Measurements from ENCODE around the gene LRRC7.

Gene LRRC7

GRCh38 chr1:69914976-69915765, 347.4 kb downstream of the LRRC7 start:
- TF ChIP-seq CTCF (IDR thresholded peaks at IDR 0.05; ENCODE audit: low read length) (no peak), EZH2 (IDR thresholded peaks at IDR 0.05; ENCODE audit: borderline replicate concordance, low read length) (no peak)
- H3K27ac ChIP-seq (ENCODE audit: low read depth, low read length, poor library complexity, severe bottlenecking), result no peak overlapping the region
- H3K9me2 ChIP-seq (ENCODE audit: low read depth, low read length), result no peaks in the 10 kb centered on the region
- H3K4me2 ChIP-seq (ENCODE audit: low read length), result no peak overlapping the region
- no peak overlapping the region for H2AFZ ChIP-seq (ENCODE audit: low read length)
- no peaks in the 10 kb centered on the region for H3K4me1 ChIP-seq (ENCODE audit: insufficient read depth, low read length, severe bottlenecking)
- H3K36me3 ChIP-seq (ENCODE audit: insufficient read depth, low read length), result no peaks in the 10 kb centered on the region
- no peaks in the 10 kb centered on the region for H3K27me3 ChIP-seq (ENCODE audit: insufficient read depth, low read length)
- H3F3A ChIP-seq (ENCODE audit: insufficient read depth, low read length), result no peaks in the 10 kb centered on the region
- H3K79me2 ChIP-seq (ENCODE audit: insufficient read depth, low read length), result no peaks in the 10 kb centered on the region
- H3K9me3 ChIP-seq (ENCODE audit: low read length), result no peaks in the 10 kb centered on the region
- H4K20me1 ChIP-seq (ENCODE audit: insufficient read depth, low read length), result no peaks in the 10 kb centered on the region
- H3K4me3 ChIP-seq (ENCODE audit: low read depth, low read length, poor library complexity, severe bottlenecking), result no peak overlapping the region
- H3K9ac ChIP-seq (ENCODE audit: low read length), result no peak overlapping the region

- Histone ChIP-seq H3K79me2 (ENCODE audit: insufficient read depth, low read length) (no peaks in the 10 kb centered on the region), H4K20me1 (ENCODE audit: insufficient read depth, low read length) (no peaks in the 10 kb centered on the region), H3K27me3 (ENCODE audit: insufficient read depth, low read length) (no peaks in the 10 kb centered on the region), H3K27ac (ENCODE audit: low read depth, low read length, poor library complexity, severe bottlenecking) (no peak overlapping the region), H3K9me3 (ENCODE audit: low read length) (no peaks in the 10 kb centered on the region), H3K36me3 (ENCODE audit: insufficient read depth, low read length) (no peaks in the 10 kb centered on the region), H3K4me3 (ENCODE audit: low read depth, low read length, poor library complexity, severe bottlenecking) (no peak overlapping the region), H2AFZ (ENCODE audit: low read length) (no peak overlapping the region), H3F3A (ENCODE audit: insufficient read depth, low read length) (no peaks in the 10 kb centered on the region), H3K4me2 (ENCODE audit: low read length) (no peak overlapping the region), H3K4me1 (ENCODE audit: insufficient read depth, low read length, severe bottlenecking) (no peaks in the 10 kb centered on the region), H3K9me2 (ENCODE audit: low read depth, low read length) (no peaks in the 10 kb centered on the region), H3K9ac (ENCODE audit: low read length) (no peak overlapping the region)
- no peak for TF ChIP-seq CTCF (IDR thresholded peaks at IDR 0.05; ENCODE audit: low read length)
- TF ChIP-seq EZH2 (IDR thresholded peaks at IDR 0.05; ENCODE audit: borderline replicate concordance, low read length), result no peak
Measured at GRCh38 chr1:69919129-69919921, 351.6 kb downstream of the LRRC7 start.

- Histone ChIP-seq H3K4me1 (ENCODE audit: insufficient read depth, low read length, severe bottlenecking) (no peaks in the 10 kb centered on the region), H3K36me3 (ENCODE audit: insufficient read depth, low read length) (no peaks in the 10 kb centered on the region), H3K4me3 (ENCODE audit: low read depth, low read length, poor library complexity, severe bottlenecking) (no peak overlapping the region), H2AFZ (ENCODE audit: low read length) (no peak overlapping the region), H3K9me2 (ENCODE audit: low read depth, low read length) (no peaks in the 10 kb centered on the region), H3K9me3 (ENCODE audit: low read length) (no peaks in the 10 kb centered on the region), H3K27ac (ENCODE audit: low read depth, low read length, poor library complexity, severe bottlenecking) (no peak overlapping the region), H3K9ac (ENCODE audit: low read length) (no peak overlapping the region), H3K27me3 (ENCODE audit: insufficient read depth, low read length) (no peaks in the 10 kb centered on the region), H3F3A (ENCODE audit: insufficient read depth, low read length) (no peaks in the 10 kb centered on the region), H3K79me2 (ENCODE audit: insufficient read depth, low read length) (no peaks in the 10 kb centered on the region), H4K20me1 (ENCODE audit: insufficient read depth, low read length) (no peaks in the 10 kb centered on the region), H3K4me2 (ENCODE audit: low read length) (no peak overlapping the region)
- TF ChIP-seq EZH2 (IDR thresholded peaks at IDR 0.05; ENCODE audit: borderline replicate concordance, low read length), result no peak
Measured at GRCh38 chr1:69919922-69920273, 352.2 kb downstream of the LRRC7 start.
